ENCODE data around the gene PHACTR1.
A peak's percentile ranks its signal among the peaks of the same experiment; 100 is the strongest.

PHACTR1 gene

DNA sequence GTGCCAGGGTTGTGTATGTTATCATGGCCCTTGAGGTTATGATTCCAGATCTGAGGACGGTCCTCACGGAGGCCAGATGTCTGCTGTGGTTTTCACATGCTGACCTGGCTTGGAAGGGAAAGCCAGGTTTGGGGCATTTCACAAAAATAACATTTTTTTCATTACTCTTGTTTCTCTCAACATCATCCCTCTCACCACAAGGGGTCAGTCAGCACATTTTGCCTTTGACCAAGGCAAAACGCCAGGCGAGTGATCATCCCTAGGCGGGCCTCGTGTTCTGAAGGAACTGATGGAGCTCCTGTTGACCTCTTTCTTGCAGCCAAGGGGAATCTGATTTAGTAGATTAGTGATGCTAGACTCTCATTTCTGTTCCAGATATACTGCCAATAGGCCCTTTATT is 478.3 kb downstream of the PHACTR1 start:
- FAIRE-seq (peak; percentile 87), DNase-seq (ENCODE audit: insufficient read length, low spot score) (peak; percentile 47)
- TF ChIP-seq PAX5 (IDR thresholded peaks at IDR 0.05; ENCODE audit: insufficient read depth, low read length, severe bottlenecking) (no peak), POU2F2 (IDR thresholded peaks at IDR 0.05; ENCODE audit: low read depth, low read length) (no peak), POLR2AphosphoS5 (IDR thresholded peaks at IDR 0.05; ENCODE audit: low read depth, low read length) (no peak), TAF1 (IDR thresholded peaks at IDR 0.05; ENCODE audit: low read depth, low read length) (no peak), POLR2A (IDR thresholded peaks at IDR 0.05; ENCODE audit: low read depth, low read length) (no peak), SPI1 (IDR thresholded peaks at IDR 0.05; ENCODE audit: low read depth, low read length) (no peak)

GRCh38 chr6:13195803-13196202 is 479.2 kb downstream of the PHACTR1 start:
- no peak for FAIRE-seq
- no peak for DNase-seq (ENCODE audit: insufficient read length, low spot score)
- TF ChIP-seq POLR2A (IDR thresholded peaks at IDR 0.05; ENCODE audit: low read depth, low read length) (no peak), POLR2AphosphoS5 (IDR thresholded peaks at IDR 0.05; ENCODE audit: low read depth, low read length) (no peak), POU2F2 (IDR thresholded peaks at IDR 0.05; ENCODE audit: low read depth, low read length) (no peak), SPI1 (IDR thresholded peaks at IDR 0.05; ENCODE audit: low read depth, low read length) (no peak), TAF1 (IDR thresholded peaks at IDR 0.05; ENCODE audit: low read depth, low read length) (no peak), PAX5 (IDR thresholded peaks at IDR 0.05; ENCODE audit: insufficient read depth, low read length, severe bottlenecking) (no peak)

GRCh38 chr6:13198168-13198567 is 481.6 kb downstream of the PHACTR1 start:
- no peak for FAIRE-seq
- TF ChIP-seq PAX5 (IDR thresholded peaks at IDR 0.05; ENCODE audit: insufficient read depth, low read length, severe bottlenecking), result no peak
- TF ChIP-seq POU2F2 (IDR thresholded peaks at IDR 0.05; ENCODE audit: low read depth, low read length), result no peak
- TF ChIP-seq POLR2AphosphoS5 (IDR thresholded peaks at IDR 0.05; ENCODE audit: low read depth, low read length), result no peak
- no peak for TF ChIP-seq SPI1 (IDR thresholded peaks at IDR 0.05; ENCODE audit: low read depth, low read length)
- no peak for TF ChIP-seq POLR2A (IDR thresholded peaks at IDR 0.05; ENCODE audit: low read depth, low read length)
- no peak for DNase-seq (ENCODE audit: insufficient read length, low spot score)

DNA sequence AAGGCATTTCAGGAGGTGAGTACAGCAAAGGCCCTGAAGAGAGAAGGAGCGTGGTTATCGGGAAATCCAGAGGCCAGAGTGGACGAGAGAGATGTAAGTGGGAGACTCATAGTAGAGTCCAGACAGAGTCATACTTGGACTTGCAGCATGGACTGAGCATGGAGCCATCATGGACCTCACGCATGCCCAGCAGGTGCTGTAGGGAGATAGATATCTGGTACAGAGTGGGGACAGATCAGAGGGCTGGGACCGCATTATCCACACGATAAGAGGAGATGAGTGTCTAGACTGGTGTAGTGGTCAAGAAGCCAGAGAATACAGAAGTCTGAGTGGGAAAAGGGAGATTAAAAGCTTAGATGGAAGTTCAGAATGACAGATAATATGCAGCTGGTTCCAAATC is 484.8 kb downstream of the PHACTR1 start:
- FAIRE-seq, result no peak
- no peak for TF ChIP-seq SPI1 (IDR thresholded peaks at IDR 0.05; ENCODE audit: low read depth, low read length)
- TF ChIP-seq PAX5 (IDR thresholded peaks at IDR 0.05; ENCODE audit: insufficient read depth, low read length, severe bottlenecking), result no peak
- no peak for TF ChIP-seq POLR2A (IDR thresholded peaks at IDR 0.05; ENCODE audit: low read depth, low read length)
- TF ChIP-seq POLR2AphosphoS5 (IDR thresholded peaks at IDR 0.05; ENCODE audit: low read depth, low read length), result no peak
- TF ChIP-seq POU2F2 (IDR thresholded peaks at IDR 0.05; ENCODE audit: low read depth, low read length), result no peak
- no peak for TF ChIP-seq TAF1 (IDR thresholded peaks at IDR 0.05; ENCODE audit: low read depth, low read length)
- DNase-seq (ENCODE audit: insufficient read length, low spot score), result no peak

GRCh38 chr6:13203145-13203544 is 486.6 kb downstream of the PHACTR1 start:
- DNase-seq (ENCODE audit: insufficient read length, low spot score) (no peak), FAIRE-seq (peak; percentile 54)
- peak; percentile 49 for TF ChIP-seq SPI1 (IDR thresholded peaks at IDR 0.05; ENCODE audit: low read depth, low read length)
- no peak for TF ChIP-seq TAF1 (IDR thresholded peaks at IDR 0.05; ENCODE audit: low read depth, low read length)

GRCh38 chr6:13205106-13205505 is 488.5 kb downstream of the PHACTR1 start:
- no peak for TF ChIP-seq PAX5 (IDR thresholded peaks at IDR 0.05; ENCODE audit: insufficient read depth, low read length, severe bottlenecking)
- no peak for TF ChIP-seq POU2F2 (IDR thresholded peaks at IDR 0.05; ENCODE audit: low read depth, low read length)
- no peak for TF ChIP-seq POLR2A (IDR thresholded peaks at IDR 0.05; ENCODE audit: low read depth, low read length)
- TF ChIP-seq SPI1 (IDR thresholded peaks at IDR 0.05; ENCODE audit: low read depth, low read length), result no peak
- no peak for TF ChIP-seq TAF1 (IDR thresholded peaks at IDR 0.05; ENCODE audit: low read depth, low read length)
- no peak for TF ChIP-seq POLR2AphosphoS5 (IDR thresholded peaks at IDR 0.05; ENCODE audit: low read depth, low read length)
- FAIRE-seq, result no peak
- DNase-seq (ENCODE audit: insufficient read length, low spot score), result no peak

GRCh38 chr6:13212096-13212495 is 495.5 kb downstream of the PHACTR1 start:
- DNase-seq (ENCODE audit: insufficient read length, low spot score) (no peak), FAIRE-seq (no peak)
- TF ChIP-seq PAX5 (IDR thresholded peaks at IDR 0.05; ENCODE audit: insufficient read depth, low read length, severe bottlenecking) (no peak), POLR2A (IDR thresholded peaks at IDR 0.05; ENCODE audit: low read depth, low read length) (no peak), POLR2AphosphoS5 (IDR thresholded peaks at IDR 0.05; ENCODE audit: low read depth, low read length) (no peak), POU2F2 (IDR thresholded peaks at IDR 0.05; ENCODE audit: low read depth, low read length) (no peak), TAF1 (IDR thresholded peaks at IDR 0.05; ENCODE audit: low read depth, low read length) (no peak), SPI1 (IDR thresholded peaks at IDR 0.05; ENCODE audit: low read depth, low read length) (no peak)

GRCh38 chr6:13212538-13212937 is 496.0 kb downstream of the PHACTR1 start:
- TF ChIP-seq POU2F2 (IDR thresholded peaks at IDR 0.05; ENCODE audit: low read depth, low read length), result no peak
- no peak for TF ChIP-seq POLR2AphosphoS5 (IDR thresholded peaks at IDR 0.05; ENCODE audit: low read depth, low read length)
- TF ChIP-seq SPI1 (IDR thresholded peaks at IDR 0.05; ENCODE audit: low read depth, low read length), result no peak
- no peak for TF ChIP-seq TAF1 (IDR thresholded peaks at IDR 0.05; ENCODE audit: low read depth, low read length)
- no peak for TF ChIP-seq POLR2A (IDR thresholded peaks at IDR 0.05; ENCODE audit: low read depth, low read length)
- TF ChIP-seq PAX5 (IDR thresholded peaks at IDR 0.05; ENCODE audit: insufficient read depth, low read length, severe bottlenecking), result no peak
- FAIRE-seq, result no peak

GRCh38 chr6:13215390-13215789 is 498.8 kb downstream of the PHACTR1 start:
- FAIRE-seq (no peak), DNase-seq (ENCODE audit: insufficient read length, low spot score) (no peak)
- TF ChIP-seq TAF1 (IDR thresholded peaks at IDR 0.05; ENCODE audit: low read depth, low read length), result no peak
- TF ChIP-seq PAX5 (IDR thresholded peaks at IDR 0.05; ENCODE audit: insufficient read depth, low read length, severe bottlenecking), result no peak
- no peak for TF ChIP-seq POLR2A (IDR thresholded peaks at IDR 0.05; ENCODE audit: low read depth, low read length)
- no peak for TF ChIP-seq POU2F2 (IDR thresholded peaks at IDR 0.05; ENCODE audit: low read depth, low read length)
- TF ChIP-seq POLR2AphosphoS5 (IDR thresholded peaks at IDR 0.05; ENCODE audit: low read depth, low read length), result no peak
- TF ChIP-seq SPI1 (IDR thresholded peaks at IDR 0.05; ENCODE audit: low read depth, low read length), result no peak

More at GRCh38 chr6:13212538-13212937, 496.0 kb downstream of the PHACTR1 start:
- no peak for DNase-seq (ENCODE audit: insufficient read length, low spot score)

All from GM12891 (cell line).